HG03439 (cell line): Measurements from ENCODE around the gene TPRA1.
"Not testable (repeated sequence)": the region's sequence is repeated elsewhere in the genome, so short reads cannot be mapped to it uniquely, and the experiment has no call there.

Source experiments
- ATAC-seq: cut with Tn5 transposase; IDR thresholded peaks from one replicate; pipeline ENCODE4 v1.9.1; 2021; ENCODE audit warnings: mild to moderate bottlenecking, moderate library complexity; ENCODE audit not compliant: unreplicated experiment

TPRA1 gene

GRCh38 chr3:127616836-127617605 is 26.5 kb upstream of the TPRA1 start:
- ATAC-seq: no peak

GRCh38 chr3:127615631-127616305 is 25.2 kb upstream of the TPRA1 start:
- no peak for ATAC-seq

- ATAC-seq: no peak
These were observed 24.5 kb upstream of the TPRA1 start for GRCh38 chr3:127614928-127615589.

DNA sequence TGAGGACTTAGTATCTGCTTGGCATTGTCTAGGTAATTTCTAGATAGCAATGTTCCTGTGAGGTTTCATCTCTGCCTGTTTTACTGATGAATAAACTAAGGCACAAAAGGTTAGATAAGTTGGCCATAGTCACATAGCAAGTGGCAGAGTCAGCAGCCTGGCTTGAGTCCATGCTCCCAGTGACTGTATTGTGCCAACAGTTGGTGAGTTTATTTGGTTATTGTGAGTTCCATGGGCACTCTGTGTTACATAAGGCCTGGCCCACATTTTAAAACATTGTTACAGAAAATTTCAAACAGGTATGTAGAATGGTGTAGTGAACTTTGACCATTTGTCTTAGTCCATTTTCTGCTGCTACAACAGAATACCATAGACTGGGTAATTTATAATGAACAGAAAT is 22.9 kb upstream of the TPRA1 start:
- ATAC-seq: no peak

GRCh38 chr3:127612966-127613365 is 22.4 kb upstream of the TPRA1 start:
- ATAC-seq: no peak

- no peak for ATAC-seq
These were observed 20.7 kb upstream of the TPRA1 start for GRCh38 chr3:127611251-127611650.

GRCh38 chr3:127610105-127610504 is 19.6 kb upstream of the TPRA1 start:
- ATAC-seq: no peak

- ATAC-seq: no peak
These were observed 17.8 kb upstream of the TPRA1 start for GRCh38 chr3:127608362-127608718.

DNA sequence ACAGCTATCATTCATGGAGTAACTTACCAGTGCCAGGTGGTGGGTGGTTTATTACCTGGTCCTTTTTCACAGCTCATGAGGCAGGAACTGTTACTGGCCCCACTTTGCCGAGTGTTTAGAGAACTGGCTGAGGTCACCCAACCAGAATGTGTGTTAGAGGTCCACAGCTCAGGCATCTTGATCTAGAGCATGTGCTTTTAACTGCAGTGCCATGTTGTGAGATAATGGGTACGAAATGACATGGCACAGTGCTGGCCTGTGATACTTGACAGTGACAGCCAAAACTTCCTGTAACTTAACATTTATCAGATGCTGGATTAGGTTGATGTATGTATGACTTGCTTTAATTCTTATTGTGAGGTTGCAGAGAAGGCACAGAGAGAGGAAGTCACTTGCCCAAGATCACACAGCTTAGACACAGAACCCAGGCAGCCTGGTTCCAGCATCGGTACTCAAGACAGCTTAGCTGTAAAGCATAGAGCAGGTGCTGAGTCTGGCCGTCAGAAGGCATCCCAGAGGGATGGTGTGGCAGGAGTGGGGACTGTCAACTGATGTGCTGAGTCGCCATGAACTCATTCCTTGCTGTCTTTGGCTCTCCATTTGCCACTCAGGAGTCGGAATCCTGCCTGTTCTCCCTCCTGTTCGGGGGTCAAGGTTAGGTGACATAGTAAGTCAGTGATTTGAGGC is 17.3 kb upstream of the TPRA1 start:
- ATAC-seq: no peak

DNA sequence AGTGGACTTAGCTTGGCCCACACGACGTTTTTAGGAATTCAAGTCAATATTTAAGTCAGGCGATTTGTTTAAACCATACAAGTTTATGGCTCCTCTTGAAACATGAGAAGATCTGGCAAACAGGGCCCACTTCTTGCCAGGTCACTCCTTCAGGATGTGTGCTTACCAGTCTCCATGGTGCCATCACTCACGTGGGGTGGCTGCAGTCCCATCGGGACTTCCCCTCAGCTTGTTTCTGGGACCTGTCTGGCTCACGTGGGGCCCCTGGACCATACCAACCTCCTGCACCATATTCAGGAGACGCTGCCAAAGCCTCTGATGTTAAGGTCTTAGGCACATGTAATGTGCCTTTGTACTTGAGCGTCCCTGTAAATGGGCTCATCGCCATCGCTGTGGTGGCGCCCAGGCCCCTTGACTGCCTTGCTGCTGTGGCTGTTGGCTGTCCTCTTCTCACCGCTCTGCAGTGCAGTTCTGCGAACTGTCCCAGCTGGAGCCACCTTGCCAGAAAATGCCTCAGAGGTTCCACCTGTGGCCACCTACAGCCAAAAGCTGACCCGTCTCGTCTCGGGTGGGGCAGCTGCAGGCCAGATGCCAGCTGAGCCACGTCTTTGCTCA is 16.6 kb upstream of the TPRA1 start:
- no peak for ATAC-seq

GRCh38 chr3:127606086-127606805 is 15.7 kb upstream of the TPRA1 start:
- no peak for ATAC-seq

DNA sequence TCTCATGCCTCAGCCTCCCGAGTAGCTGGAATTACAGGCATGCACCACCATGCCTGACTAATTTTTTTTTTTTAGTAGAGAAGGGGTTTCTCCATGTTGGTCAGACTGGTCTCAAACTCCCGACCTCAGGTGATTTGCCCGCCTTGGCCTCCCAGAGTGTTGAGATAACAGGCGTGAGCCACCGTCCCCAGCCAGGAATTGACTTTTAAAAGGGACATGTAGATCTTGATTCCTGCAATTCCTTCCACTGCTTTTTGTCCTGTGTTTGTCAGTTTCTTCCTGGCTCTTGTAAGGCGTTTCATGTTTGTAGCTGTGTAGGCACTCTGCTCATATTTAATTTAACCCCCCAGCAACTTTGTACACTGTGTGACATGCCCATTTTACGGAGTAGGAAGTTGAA is 15.0 kb upstream of the TPRA1 start:
- ATAC-seq: not testable (repeated sequence)

- ATAC-seq: no peak
These were observed 14.1 kb upstream of the TPRA1 start for GRCh38 chr3:127604546-127605165.

GRCh38 chr3:127604035-127604434 is 13.5 kb upstream of the TPRA1 start:
- ATAC-seq: no peak

DNA sequence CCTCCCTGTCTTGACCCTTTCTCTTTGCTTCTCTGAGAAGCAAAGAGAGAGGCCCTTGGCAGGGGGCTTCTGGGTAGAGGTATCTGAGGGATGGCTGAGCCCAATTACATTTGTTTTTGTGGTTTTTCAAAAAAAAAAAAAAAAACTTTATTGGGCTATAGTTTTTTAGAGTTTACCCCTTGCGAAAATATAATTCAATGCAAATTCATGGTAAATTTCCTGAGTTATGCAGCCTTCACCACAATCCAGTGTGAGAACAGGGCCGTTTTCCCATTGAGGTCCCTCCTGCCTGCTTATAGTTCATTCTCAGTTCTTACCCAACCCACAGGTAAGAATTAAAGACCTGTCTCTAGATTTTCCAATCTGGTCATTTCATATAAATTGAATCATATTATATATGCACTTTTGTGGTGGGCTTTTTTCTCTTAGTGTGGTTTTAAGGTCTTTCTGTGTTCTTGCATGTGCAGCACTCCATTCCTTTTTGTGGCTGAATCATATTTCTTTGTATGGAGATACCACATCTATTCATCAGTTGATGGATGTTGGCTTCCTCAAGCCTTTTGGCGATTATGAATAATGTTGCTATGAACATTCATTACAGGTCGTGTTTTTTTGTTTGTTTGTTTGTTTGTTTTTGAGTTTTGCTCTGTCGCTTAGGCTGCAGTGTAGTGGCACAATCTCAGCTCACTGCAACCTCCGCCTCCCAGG is 10.4 kb upstream of the TPRA1 start:
- no peak for ATAC-seq

GRCh38 chr3:127598841-127599570 is 8.5 kb upstream of the TPRA1 start:
- no peak for ATAC-seq

- no peak for ATAC-seq
These were observed 6.7 kb upstream of the TPRA1 start for GRCh38 chr3:127597020-127597771.

DNA sequence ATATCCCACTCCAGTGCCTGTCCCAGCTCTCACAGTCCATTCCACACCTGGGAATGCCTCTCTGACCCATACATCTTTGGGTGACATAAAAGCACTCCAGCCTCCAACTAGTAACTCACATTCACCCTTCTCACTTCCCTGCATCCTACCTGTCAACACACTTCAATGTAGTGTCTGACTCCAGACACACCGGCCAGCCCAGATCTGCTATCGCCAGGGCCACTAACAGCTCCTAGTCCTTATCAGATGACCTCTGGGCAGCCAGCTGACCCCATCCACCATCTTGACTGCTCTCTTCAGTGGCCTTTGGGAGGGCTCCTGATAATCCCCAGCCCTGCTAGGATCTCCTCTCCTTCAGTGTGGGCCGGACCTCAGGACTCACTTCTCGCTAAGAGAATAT is 4.8 kb upstream of the TPRA1 start:
- ATAC-seq: no peak
